C4-2B (cell line): ENCODE results near the gene SLC27A4.

ENCODE experiments used
- H3K27ac ChIP-seq: fragments of 450-650 bp; 2 replicates; pipeline ENCODE4 v1.5.1; 2017
- ZFX ChIP-seq: fragments of 450-650 bp; IDR thresholded peaks from 2 replicates; pipeline ENCODE4 v1.6.1; 2017
- TF ChIP-seq, protein P1 (sequence below): fragments of 450-650 bp; conservative IDR thresholded peaks from 2 replicates; pipeline ENCODE4 v1.5.1; 2017; ENCODE audit warnings: mild to moderate bottlenecking

SLC27A4 gene

DNA sequence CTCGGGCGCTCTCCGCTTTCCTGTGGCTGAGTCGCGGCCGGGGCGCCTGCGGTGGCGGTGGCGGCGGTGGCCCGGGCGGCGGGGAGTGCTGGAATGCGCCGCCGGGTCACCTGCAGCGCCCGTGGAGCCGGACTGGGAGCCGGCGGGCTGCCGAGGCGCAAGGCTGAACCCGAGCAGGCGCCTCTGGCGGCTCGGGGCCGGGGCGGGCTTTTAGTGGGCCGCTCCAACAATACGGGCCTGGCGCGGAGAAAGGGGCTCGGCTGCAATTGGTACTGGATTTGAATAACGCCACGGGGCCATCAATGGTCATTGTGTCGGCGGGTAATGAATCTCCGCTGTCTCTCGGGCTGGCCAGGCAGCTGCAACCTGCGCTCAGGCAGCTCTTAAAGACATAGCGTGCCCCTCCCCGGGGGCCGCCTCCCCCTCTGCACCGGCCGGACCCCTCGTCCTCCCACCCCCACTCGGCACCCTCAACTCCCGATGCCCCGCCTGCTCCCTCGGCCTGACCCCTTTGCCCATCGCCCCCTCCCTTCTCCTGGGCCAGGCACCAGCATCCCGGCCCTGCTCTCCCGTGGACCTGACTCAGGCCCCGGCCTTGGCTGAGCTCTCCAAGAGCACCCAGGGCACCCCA lies 52.9 kb downstream of the SLC27A4 start:
- TF ChIP-seq ZFX: no peak
- TF ChIP-seq, protein P1, sequence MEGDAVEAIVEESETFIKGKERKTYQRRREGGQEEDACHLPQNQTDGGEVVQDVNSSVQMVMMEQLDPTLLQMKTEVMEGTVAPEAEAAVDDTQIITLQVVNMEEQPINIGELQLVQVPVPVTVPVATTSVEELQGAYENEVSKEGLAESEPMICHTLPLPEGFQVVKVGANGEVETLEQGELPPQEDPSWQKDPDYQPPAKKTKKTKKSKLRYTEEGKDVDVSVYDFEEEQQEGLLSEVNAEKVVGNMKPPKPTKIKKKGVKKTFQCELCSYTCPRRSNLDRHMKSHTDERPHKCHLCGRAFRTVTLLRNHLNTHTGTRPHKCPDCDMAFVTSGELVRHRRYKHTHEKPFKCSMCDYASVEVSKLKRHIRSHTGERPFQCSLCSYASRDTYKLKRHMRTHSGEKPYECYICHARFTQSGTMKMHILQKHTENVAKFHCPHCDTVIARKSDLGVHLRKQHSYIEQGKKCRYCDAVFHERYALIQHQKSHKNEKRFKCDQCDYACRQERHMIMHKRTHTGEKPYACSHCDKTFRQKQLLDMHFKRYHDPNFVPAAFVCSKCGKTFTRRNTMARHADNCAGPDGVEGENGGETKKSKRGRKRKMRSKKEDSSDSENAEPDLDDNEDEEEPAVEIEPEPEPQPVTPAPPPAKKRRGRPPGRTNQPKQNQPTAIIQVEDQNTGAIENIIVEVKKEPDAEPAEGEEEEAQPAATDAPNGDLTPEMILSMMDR: no peak

GRCh38 chr9:128393970-128394369 lies 53.6 kb downstream of the SLC27A4 start:
- no peak overlapping the region for H3K27ac ChIP-seq

More for the DNA sequence above, 52.9 kb downstream of the SLC27A4 start:
- no peak overlapping the region for H3K27ac ChIP-seq

GRCh38 chr9:128394379-128395168 lies 54.2 kb downstream of the SLC27A4 start:
- TF ChIP-seq, protein P1: no peak
- no peak for TF ChIP-seq ZFX

More at GRCh38 chr9:128393970-128394369, 53.6 kb downstream of the SLC27A4 start:
- TF ChIP-seq ZFX: no peak

GRCh38 chr9:128396970-128397613 lies 56.8 kb downstream of the SLC27A4 start:
- TF ChIP-seq, protein P1: no peak
- TF ChIP-seq ZFX: no peak
- peak overlapping the region; percentile 33 for H3K27ac ChIP-seq

More at GRCh38 chr9:128394379-128395168, 54.2 kb downstream of the SLC27A4 start:
- H3K27ac ChIP-seq: no peak overlapping the region

- TF ChIP-seq, protein P1: no peak
- no peak for TF ChIP-seq ZFX
- peak overlapping the region; percentile 33 for H3K27ac ChIP-seq
Observed at GRCh38 chr9:128397831-128398230, 57.5 kb downstream of the SLC27A4 start.

GRCh38 chr9:128399861-128400260 lies 59.5 kb downstream of the SLC27A4 start:
- H3K27ac ChIP-seq: no peak overlapping the region
- no peak for TF ChIP-seq ZFX
- TF ChIP-seq, protein P1: no peak

- no peak overlapping the region for H3K27ac ChIP-seq
- TF ChIP-seq ZFX: no peak
- TF ChIP-seq, protein P1: no peak
Observed at GRCh38 chr9:128404560-128404959, 64.2 kb downstream of the SLC27A4 start.
